GM21390 (cell line): Measurements from ENCODE around the gene RBMS1.

Experiments used
- ATAC-seq: cut with Tn5 transposase; IDR thresholded peaks from one replicate; pipeline ENCODE4 v1.9.1; 2021; ENCODE audit not compliant: unreplicated experiment

RBMS1 gene

DNA sequence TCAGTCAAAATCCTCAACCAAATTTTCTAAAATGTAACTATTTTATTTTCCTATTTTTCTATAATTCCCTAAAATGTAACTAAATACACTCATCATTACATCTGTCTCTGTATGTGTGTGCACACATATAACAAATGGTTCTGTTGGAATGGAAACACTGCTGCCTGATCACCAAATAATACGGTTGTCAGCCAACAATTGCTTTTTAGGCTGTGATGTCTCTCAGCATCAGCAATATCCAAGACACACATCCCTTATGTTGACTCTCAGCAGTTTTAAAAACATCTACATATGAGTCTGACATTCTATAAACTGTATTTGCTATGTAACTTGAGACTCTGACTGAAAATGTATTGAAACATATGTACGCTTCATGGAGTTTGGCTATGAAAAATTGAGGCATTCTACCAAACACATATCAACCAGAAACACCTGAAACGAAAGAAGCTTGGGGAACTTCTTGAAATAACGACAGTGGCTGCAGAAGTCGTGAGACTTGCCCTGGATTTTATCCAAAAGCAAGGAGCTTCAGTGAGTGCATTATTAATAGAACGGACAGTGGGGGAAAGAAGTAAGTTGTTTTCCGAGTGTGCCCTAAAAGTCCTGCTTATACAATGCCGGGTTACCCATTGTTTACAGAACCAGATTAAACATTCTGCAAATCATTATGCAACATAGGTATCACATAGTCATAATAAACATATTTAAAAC lies 183.3 kb downstream of the RBMS1 start:
- ATAC-seq, result no peak

- no peak for ATAC-seq
Observed at GRCh38 chr2:160309585-160309984, 184.0 kb downstream of the RBMS1 start.

GRCh38 chr2:160308915-160309314 lies 184.7 kb downstream of the RBMS1 start:
- no peak for ATAC-seq

DNA sequence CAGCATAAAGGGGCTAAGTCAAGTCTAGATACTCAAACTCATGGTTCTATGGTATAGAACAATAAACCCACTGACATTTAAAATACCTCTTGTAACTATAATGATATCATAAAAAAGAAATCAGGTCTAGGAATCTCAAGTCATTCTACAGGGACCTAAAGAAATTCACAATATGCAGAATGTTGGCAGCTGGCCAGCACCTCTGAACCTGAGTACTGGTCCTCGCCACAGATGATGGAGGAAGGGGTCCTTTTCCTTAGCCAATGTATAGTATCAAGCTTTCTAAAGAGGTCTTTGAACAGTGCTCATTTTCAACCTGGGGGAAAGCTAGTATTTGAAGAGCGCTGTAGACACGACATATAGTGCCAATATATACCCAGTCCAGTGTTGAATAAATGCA lies 185.1 kb downstream of the RBMS1 start:
- ATAC-seq, result no peak

- no peak for ATAC-seq
Observed at GRCh38 chr2:160306985-160307384, 186.6 kb downstream of the RBMS1 start.

DNA sequence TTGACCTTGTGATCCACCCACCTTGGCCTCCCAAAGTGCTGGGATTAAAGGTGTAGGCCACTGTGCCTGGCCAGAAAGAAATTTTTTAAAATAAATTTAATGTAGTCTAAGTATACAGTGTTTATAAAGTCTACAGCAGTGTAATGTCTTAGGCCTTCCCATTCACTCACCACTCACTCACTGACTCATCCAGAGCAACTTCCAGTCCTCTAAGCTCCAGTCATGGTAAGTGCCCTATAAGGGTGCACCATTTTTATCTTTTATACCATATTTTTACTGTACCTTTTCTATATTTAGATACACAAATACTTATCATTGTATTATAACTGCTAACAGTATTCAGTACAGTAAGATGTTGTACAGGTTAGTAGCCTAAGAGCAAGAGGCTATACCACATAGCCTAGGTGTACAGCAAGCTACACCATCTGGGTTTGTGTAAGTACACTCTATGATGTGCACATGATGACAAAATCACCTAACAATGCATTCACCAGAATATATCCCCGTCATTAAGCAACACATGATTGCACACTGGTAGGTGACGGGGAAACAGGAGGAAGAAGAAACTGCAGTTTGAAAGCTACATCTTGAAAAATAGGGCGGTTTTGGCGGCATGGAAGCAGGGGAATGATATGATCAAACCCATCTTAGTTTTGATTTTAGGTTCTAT lies 188.4 kb downstream of the RBMS1 start:
- ATAC-seq, result no peak

- ATAC-seq, result no peak
Observed at GRCh38 chr2:160303527-160303926, 190.1 kb downstream of the RBMS1 start.

- no peak for ATAC-seq
Observed at GRCh38 chr2:160303076-160303475, 190.5 kb downstream of the RBMS1 start.

DNA sequence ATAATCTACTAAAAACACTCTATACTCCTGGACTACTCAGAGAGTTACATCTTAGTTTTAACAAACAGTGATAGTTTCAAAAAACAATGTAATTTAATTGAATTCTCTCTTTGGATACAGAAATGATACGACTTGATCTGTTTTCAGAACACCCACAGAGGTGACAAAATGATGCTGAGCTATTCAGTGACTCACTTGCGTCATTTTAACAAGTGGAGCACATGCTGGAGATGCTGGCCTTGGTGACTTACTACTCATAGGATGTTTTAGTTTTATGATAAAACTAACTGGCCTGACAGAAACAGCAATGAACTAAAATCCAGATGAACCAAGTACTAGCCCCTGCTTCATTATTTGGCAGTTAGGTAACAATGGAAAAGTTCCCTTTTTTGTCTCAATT lies 192.2 kb downstream of the RBMS1 start:
- ATAC-seq, result no peak

DNA sequence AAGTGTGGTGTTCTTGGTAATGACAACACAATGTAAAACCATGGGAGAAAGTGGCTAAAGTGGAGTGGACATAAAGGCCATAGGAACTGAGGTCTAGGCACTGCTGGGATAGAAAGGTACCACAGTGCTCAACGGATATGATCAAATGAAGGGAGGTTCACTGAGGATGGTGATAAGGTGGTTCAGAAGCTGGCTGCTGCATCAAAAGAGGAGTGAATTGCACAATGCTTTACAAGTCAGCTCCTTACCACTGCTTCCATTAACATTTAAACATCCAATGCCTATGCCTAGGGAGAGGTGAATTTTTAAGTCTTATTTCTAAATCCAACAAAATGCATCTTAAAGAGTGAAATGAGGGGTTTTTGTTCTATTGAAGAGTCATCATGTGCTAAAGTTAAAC lies 193.4 kb downstream of the RBMS1 start:
- ATAC-seq, result no peak

- ATAC-seq, result no peak
Observed at GRCh38 chr2:160299540-160299939, 194.1 kb downstream of the RBMS1 start.

- ATAC-seq, result no peak
Observed at GRCh38 chr2:160298960-160299359, 194.6 kb downstream of the RBMS1 start.

- no peak for ATAC-seq
Observed at GRCh38 chr2:160295519-160296207, 197.9 kb downstream of the RBMS1 start.

- no peak for ATAC-seq
Observed at GRCh38 chr2:160294889-160295288, 198.7 kb downstream of the RBMS1 start.

GRCh38 chr2:160294339-160294803 lies 199.2 kb downstream of the RBMS1 start:
- ATAC-seq, result peak; percentile 67

- no peak for ATAC-seq
Observed at GRCh38 chr2:160293391-160294091, 200.1 kb downstream of the RBMS1 start.

DNA sequence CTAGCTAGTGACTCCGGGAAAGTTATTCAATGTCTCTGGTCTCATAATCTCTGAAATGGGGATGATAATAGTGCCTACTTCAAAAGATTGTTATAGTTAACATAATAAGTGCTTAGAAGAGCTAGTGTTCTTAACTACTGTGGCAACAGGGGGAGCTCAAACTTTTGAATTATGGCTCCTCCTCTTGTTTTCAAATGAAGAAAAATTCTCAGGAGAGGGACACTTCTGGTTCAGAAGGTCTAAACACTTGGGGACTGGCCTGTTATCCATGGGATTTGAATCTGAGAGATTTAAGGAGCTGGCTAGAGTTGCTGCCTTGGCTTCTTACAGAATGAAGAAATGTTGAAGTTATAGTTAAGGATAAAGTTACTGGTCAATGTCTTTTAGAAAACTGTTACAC lies 201.4 kb downstream of the RBMS1 start:
- ATAC-seq, result no peak

- no peak for ATAC-seq
Observed at GRCh38 chr2:160291382-160291781, 202.2 kb downstream of the RBMS1 start.

GRCh38 chr2:160290598-160290997 lies 203.0 kb downstream of the RBMS1 start:
- no peak for ATAC-seq

GRCh38 chr2:160289831-160290230 lies 203.8 kb downstream of the RBMS1 start:
- no peak for ATAC-seq

DNA sequence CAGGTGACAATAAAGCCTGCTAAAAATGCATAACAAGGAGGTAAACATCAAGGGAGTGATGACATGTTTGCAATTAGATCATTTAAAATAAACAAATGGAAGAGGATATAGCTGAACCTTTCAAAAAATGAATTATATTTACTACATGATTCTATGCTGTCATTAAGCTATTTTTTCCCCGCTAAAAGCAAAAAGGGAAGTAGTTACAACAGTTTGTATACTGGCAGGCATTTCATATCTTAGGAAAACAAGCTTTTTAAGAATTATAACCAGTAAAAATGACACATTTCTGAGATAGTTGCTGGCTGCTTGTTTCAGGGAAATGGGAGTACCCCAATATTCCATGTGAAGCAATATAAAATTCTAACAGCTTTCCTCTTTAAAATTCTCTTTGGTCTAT lies 204.5 kb downstream of the RBMS1 start:
- ATAC-seq, result no peak
